Stomach (tissue), 9 donors: ENCODE data around the gene PLCH1. TPM values are rescaled to one million over a fixed set of nuclear protein-coding genes. Genes with fewer than 3 reads are reported as not detected.

Source experiments
- DNase-seq, 2 donors: peaks; one replicate each; pipeline versions ENCODE4 v3.0.0 to v3.0.0-alpha.2; 2013 to 2019
- H3K27ac ChIP-seq, 5 donors: fragments of 200-600 bp in 4 of 5; sonication (generic) in 4 of 5; one replicate each; pipeline ENCODE4 v1.5.1; 2013 to 2019; ENCODE audit warnings: mild to moderate bottlenecking in 1 of 5, moderate library complexity in 1 of 5
- H3K27me3 ChIP-seq, 3 donors: fragments of 200-600 bp; sonication (generic); one replicate each; pipeline ENCODE4 v1.5.1; 2017 to 2019; ENCODE audit warnings: mixed run types in 1 of 3
- H3K36me3 ChIP-seq, 4 donors: fragments of 200-600 bp; sonication (generic); 1 replicate in 3 of 4; 2 replicates in 1 of 4; pipeline ENCODE4 v1.5.1; 2016 to 2019
- H3K4me1 ChIP-seq, 4 donors: fragments of 200-600 bp; sonication (generic); one replicate each; pipeline ENCODE4 v1.5.1; 2016 to 2019
- H3K4me3 ChIP-seq, 4 donors: fragments of 200-600 bp; sonication (generic) in 3 of 4; one replicate each; pipeline ENCODE4 v1.5.1; 2016 to 2019; ENCODE audit warnings: mild to moderate bottlenecking in 1 of 4
- H3K9me3 ChIP-seq, 4 donors: fragments of 200-600 bp; sonication (generic); one replicate each; pipeline ENCODE4 v1.5.1; 2016 to 2019
- EP300 ChIP-seq: sonication (generic); formaldehyde crosslinking; IDR thresholded peaks from one replicate; pipeline ENCODE4 v1.6.1; 2017; ENCODE audit warnings: antibody characterized with exemption
- POLR2A ChIP-seq, 4 donors: fragments of 450-650 bp; IDR thresholded peaks; one replicate each; pipeline ENCODE4 v1.6.1; 2016; ENCODE audit warnings: antibody characterized with exemption in 4 of 4, control low read depth in 2 of 4, mild to moderate bottlenecking in 1 of 4, moderate library complexity in 1 of 4
- POLR2AphosphoS5 ChIP-seq, 3 donors: sonication (generic); formaldehyde crosslinking; IDR thresholded peaks; one replicate each; pipeline ENCODE4 v1.6.1; 2016; ENCODE audit warnings: antibody characterized with exemption in 3 of 3
- WGBS, 5 donors: extraction: QIAGEN DNeasy Blood & Tissue Kit in 3 of 5; methylation state at CpG; one replicate each; pipeline versions ENCODE4 v1.1.5 to v1.1.7; 2013 to 2018; 5-methylcytosine and 5-hydroxymethylcytosine counted together
- intact Hi-C: fragments of 100-400 bp; cut with DNase I; formaldehyde crosslinking; loops from one replicate; pipeline ENCODE4 v1.15.1; 2023; ENCODE audit warnings: low total_unique reads
- polyA plus RNA-seq, 3 donors: library from polyadenylated mRNA; stranded (reverse); fragments of 200-250 nt; gene quantifications; one replicate each; pipeline ENCODE4 v1.2.3, GENCODE V29; 2013
- total RNA-seq, 5 donors: library from RNA; depleted of rRNA; stranded (reverse); fragments of >200 nt; gene quantifications; one replicate each; pipeline versions ENCODE4 v1.1.0 to v1.2.3, GENCODE V29; 2014 to 2016
- TF ChIP-seq, protein P1 (sequence below), 7 experiments: fragments of 450-650 bp in 4 of 7; fragments of 200-600 bp in 3 of 7; sonication (generic) in 3 of 7; IDR thresholded peaks; one replicate each; pipeline ENCODE4 v1.5.1; 2016 to 2019; ENCODE audit warnings: antibody characterized with exemption in 7 of 7, control low read depth in 2 of 7, mild to moderate bottlenecking in 1 of 7
- donor health status: healthy with polysubstance abuse.
- donor health status: Bipolar disorder and iron deficiency.
- donor health status: healthy.

PLCH1 gene
- total and polyA plus RNA-seq, 8 donors, result 0.75 to 18.8 (median 3.3) TPM

- DNase-seq, result peak in 1 of 2 donors; percentile 10
- Histone ChIP-seq H3K36me3 (no peaks in the 10 kb centered on the region), H3K4me3 (no peak overlapping the region), H3K9me3 (no peaks in the 10 kb centered on the region), H3K27ac (no peak overlapping the region), H3K27me3 (no peaks in the 10 kb centered on the region), H3K4me1 (no peaks in the 10 kb centered on the region)
- TF ChIP-seq, protein P1, sequence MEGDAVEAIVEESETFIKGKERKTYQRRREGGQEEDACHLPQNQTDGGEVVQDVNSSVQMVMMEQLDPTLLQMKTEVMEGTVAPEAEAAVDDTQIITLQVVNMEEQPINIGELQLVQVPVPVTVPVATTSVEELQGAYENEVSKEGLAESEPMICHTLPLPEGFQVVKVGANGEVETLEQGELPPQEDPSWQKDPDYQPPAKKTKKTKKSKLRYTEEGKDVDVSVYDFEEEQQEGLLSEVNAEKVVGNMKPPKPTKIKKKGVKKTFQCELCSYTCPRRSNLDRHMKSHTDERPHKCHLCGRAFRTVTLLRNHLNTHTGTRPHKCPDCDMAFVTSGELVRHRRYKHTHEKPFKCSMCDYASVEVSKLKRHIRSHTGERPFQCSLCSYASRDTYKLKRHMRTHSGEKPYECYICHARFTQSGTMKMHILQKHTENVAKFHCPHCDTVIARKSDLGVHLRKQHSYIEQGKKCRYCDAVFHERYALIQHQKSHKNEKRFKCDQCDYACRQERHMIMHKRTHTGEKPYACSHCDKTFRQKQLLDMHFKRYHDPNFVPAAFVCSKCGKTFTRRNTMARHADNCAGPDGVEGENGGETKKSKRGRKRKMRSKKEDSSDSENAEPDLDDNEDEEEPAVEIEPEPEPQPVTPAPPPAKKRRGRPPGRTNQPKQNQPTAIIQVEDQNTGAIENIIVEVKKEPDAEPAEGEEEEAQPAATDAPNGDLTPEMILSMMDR (IDR thresholded peaks at IDR 0.05), result no peak
- no peak for TF ChIP-seq POLR2AphosphoS5 (IDR thresholded peaks at IDR 0.05)
- no peak for TF ChIP-seq EP300
- TF ChIP-seq POLR2A (IDR thresholded peaks at IDR 0.05), result no peak
- intact Hi-C loops, result no loop called here
- 79 to 94% (median 89%) methylated on average over 4 of the region's 4 CpGs for WGBS, 5 donors
Measured at GRCh38 chr3:155420406-155420805, 324.5 kb downstream of the PLCH1 start.

- TF ChIP-seq POLR2A (IDR thresholded peaks at IDR 0.05), result no peak
- TF ChIP-seq, protein P1 (IDR thresholded peaks at IDR 0.05), result no peak
- no peak for TF ChIP-seq EP300
- no peak for TF ChIP-seq POLR2AphosphoS5 (IDR thresholded peaks at IDR 0.05)
- Histone ChIP-seq H3K9me3 (no peaks in the 10 kb centered on the region), H3K4me1 (no peaks in the 10 kb centered on the region), H3K27ac (no peak overlapping the region), H3K36me3 (no peaks in the 10 kb centered on the region), H3K27me3 (no peaks in the 10 kb centered on the region), H3K4me3 (no peak overlapping the region)
- intact Hi-C loops, result no loop called here
- DNase-seq, result peak in 1 of 2 donors; percentile 76
- 37 to 53% (median 45%) methylated on average over 2 of the region's 2 CpGs for WGBS, 5 donors
Measured at GRCh38 chr3:155418407-155418806, 326.5 kb downstream of the PLCH1 start.

DNA sequence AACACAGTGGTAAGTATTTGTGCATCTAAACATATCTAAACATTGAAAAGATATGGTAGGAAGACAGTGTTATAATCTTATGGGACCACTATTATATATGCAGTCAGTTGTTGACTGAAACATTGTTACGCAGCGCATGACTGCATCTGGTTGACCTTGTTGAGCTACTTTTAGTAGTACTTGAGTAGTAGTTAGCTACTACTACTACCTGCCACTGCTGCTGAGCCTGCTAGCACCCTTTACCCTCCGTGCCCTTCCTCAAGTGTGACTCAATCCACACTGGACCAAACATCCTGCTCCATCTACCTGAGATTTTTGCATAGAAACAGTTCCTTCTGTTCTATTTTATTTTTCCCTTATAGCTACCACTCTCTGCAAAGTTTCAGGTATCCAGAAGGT is 327.8 kb downstream of the PLCH1 start:
- 61 to 94% (median 93%) methylated on average over 3 of the region's 3 CpGs for WGBS, 5 donors

GRCh38 chr3:155416500-155417118 is 328.3 kb downstream of the PLCH1 start:
- H3K4me1 ChIP-seq, result no peaks in the 10 kb centered on the region
- intact Hi-C loops, result no loop called here
- H3K4me3 ChIP-seq, result no peak overlapping the region
- no peak for DNase-seq
- H3K27ac ChIP-seq, result no peak overlapping the region
- H3K9me3 ChIP-seq, result no peaks in the 10 kb centered on the region
- TF ChIP-seq, protein P1 (IDR thresholded peaks at IDR 0.05), result no peak
- no peak for TF ChIP-seq POLR2A (IDR thresholded peaks at IDR 0.05)
- TF ChIP-seq POLR2AphosphoS5 (IDR thresholded peaks at IDR 0.05), result no peak
- TF ChIP-seq EP300, result no peak
- H3K36me3 ChIP-seq, result no peaks in the 10 kb centered on the region
- WGBS, 5 donors, result 84 to 94% (median 88%) methylated on average over 8 of the region's 8 CpGs
- H3K27me3 ChIP-seq, result no peaks in the 10 kb centered on the region

More for the DNA sequence above, 327.8 kb downstream of the PLCH1 start:
- no peaks in the 10 kb centered on the region for H3K27me3 ChIP-seq
- H3K36me3 ChIP-seq, result no peaks in the 10 kb centered on the region
- H3K27ac ChIP-seq, result no peak overlapping the region
- intact Hi-C loops, result no loop called here
- H3K4me1 ChIP-seq, result no peaks in the 10 kb centered on the region
- no peak for DNase-seq
- no peaks in the 10 kb centered on the region for H3K9me3 ChIP-seq
- TF ChIP-seq POLR2A (IDR thresholded peaks at IDR 0.05), result no peak
- TF ChIP-seq EP300, result no peak
- TF ChIP-seq POLR2AphosphoS5 (IDR thresholded peaks at IDR 0.05), result no peak
- TF ChIP-seq, protein P1 (IDR thresholded peaks at IDR 0.05), result no peak
- H3K4me3 ChIP-seq, result no peak overlapping the region
